GM12873 (cell line): ENCODE data around the gene OR2A25.

Experiments
- CTCF ChIP-seq: IDR thresholded peaks from 2 replicates; pipeline ENCODE4 v1.5.1; 2012; ENCODE audit warnings: low read depth, mild to moderate bottlenecking, moderate library complexity, low read length, control low read depth; ENCODE audit not compliant: insufficient read depth; ENCODE audit errors: missing control alignments

OR2A25 gene

GRCh38 chr7:144074374-144074773 lies 4.8 kb downstream of the OR2A25 start:
- no peak for TF ChIP-seq CTCF

GRCh38 chr7:144085978-144086377 lies 16.4 kb downstream of the OR2A25 start, which contains the start of gene OR2A12:
OR2A12 (plus strand) TSS chr7:144086278; CDS start chr7:144095108, 8,830 bp downstream.
- TF ChIP-seq CTCF: no peak

DNA sequence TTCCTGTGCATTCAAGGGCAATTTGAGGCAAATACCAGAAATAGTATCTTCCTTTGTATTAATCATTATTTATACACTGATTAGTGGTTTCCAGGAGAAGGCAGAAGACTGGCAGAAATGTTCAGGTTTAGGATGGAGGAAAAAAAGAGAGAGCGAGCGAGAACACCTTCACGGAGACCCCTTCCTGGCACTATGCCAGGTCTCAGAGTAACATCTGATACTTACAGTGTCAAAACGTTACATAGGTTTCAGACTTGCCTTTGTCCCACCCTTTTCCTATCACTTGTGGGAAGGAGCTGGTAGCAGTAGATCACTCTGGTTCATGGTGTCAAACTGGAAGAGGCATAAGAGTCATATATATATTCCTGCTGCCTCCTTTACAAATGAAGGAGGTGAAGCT lies 17.1 kb downstream of the OR2A25 start:
- no peak for TF ChIP-seq CTCF

DNA sequence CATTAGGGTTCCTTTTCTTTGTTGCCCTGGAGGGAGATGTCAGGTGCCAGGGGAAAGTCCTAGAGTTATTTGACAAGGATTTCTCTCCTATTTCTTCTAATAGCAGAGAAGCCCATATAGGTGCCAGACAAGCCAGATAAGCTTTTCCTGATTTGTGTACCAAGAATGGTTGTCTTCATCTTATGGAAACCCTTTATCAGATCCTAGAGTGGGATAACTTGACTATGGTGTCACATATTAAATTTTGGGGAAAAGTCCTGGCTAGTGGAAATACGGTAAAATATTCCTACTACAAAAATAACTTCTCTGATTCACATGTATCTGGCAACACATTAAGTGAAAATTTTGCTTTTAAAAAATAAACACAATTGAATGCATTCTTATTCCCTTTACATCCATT lies 17.6 kb downstream of the OR2A25 start:
- no peak for TF ChIP-seq CTCF

DNA sequence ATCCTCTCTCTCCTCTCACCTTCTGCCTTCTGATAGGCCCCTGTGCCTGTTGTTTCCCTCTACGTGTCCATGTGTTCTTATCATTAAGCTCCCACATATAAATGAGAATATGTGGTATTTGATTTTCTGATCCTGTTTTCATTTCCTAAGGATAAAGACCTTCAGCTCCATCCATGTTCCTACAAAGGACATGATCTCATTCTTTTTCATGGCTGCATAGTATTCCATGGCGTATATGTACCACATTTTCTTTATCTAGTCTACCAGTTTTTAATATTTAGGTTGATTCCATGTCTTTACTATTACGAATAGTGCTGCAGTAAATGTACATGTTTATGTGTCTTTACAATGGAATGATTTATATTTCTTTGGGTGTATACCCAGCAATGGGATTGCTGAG lies 21.1 kb downstream of the OR2A25 start:
- no peak for TF ChIP-seq CTCF

- no peak for TF ChIP-seq CTCF
Measured at GRCh38 chr7:144098776-144099175, 29.2 kb downstream of the OR2A25 start.

GRCh38 chr7:144100607-144101006 lies 31.0 kb downstream of the OR2A25 start:
- TF ChIP-seq CTCF: no peak
